Activated T-helper 2 cell treated with anti-CD3 and anti-CD28 coated beads, Interferon-gamma antibody, Interleukin-2, Interleukin-4, amounts not matched to agents 10 μg/mL and 5 μg/mL and 100 μg/mL, durations not matched to agents 14 hours and 24 hours and 36 hours (primary cell): ENCODE results near the gene RPGR. TPM values are rescaled to one million over a fixed set of nuclear protein-coding genes. Genes with fewer than 3 reads are reported as not detected.

Experiments
- DNase-seq: peaks from one replicate; pipeline ENCODE4 v3.0.0; 2021; ENCODE audit warnings: low spot score
- H3K27ac Mint-ChIP-seq: one replicate; pipeline ENCODE4 v1.8.0; 2021; ENCODE audit warnings: mixed read lengths
- H3K27me3 Mint-ChIP-seq: one replicate; pipeline ENCODE4 v1.8.0; 2021; ENCODE audit warnings: low read depth, mixed read lengths
- H3K36me3 Mint-ChIP-seq: one replicate; pipeline ENCODE4 v1.8.0; 2021; ENCODE audit warnings: low read depth, mixed read lengths
- H3K4me1 Mint-ChIP-seq: one replicate; pipeline ENCODE4 v1.8.0; 2021; ENCODE audit warnings: low read depth, mixed read lengths
- H3K4me3 Mint-ChIP-seq: one replicate; pipeline ENCODE4 v1.8.0; 2021; ENCODE audit warnings: low read depth, mild to moderate bottlenecking, moderate library complexity, mixed read lengths
- H3K9me3 Mint-ChIP-seq: one replicate; pipeline ENCODE4 v1.8.0; 2021; ENCODE audit warnings: mixed read lengths
- intact Hi-C: fragments of 100-400 bp; cut with micrococcal nuclease; formaldehyde crosslinking; loops from one replicate; pipeline ENCODE4 v1.15.1; 2023
- total RNA-seq: library from RNA; stranded (reverse); gene quantifications from 2 replicates; pipeline ENCODE4 v1.2.3, GENCODE V29; 2022

Gene RPGR
- total RNA-seq, 1 donor from 2014 or later = 7.3 TPM

GRCh38 chrX:38315186-38315585 lies 12.1 kb downstream of the RPGR start:
- H3K4me1 Mint-ChIP-seq = no peaks in the 10 kb centered on the region
- no peaks in the 10 kb centered on the region for H3K27me3 Mint-ChIP-seq
- H3K36me3 Mint-ChIP-seq = peaks cover 3% of the 10 kb centered on the region
- DNase-seq = no peak
- no peak overlapping the region for H3K27ac Mint-ChIP-seq
- no peaks in the 10 kb centered on the region for H3K9me3 Mint-ChIP-seq
- intact Hi-C loops = no loop called here
- no peak overlapping the region for H3K4me3 Mint-ChIP-seq

- no peaks in the 10 kb centered on the region for H3K9me3 Mint-ChIP-seq
- H3K36me3 Mint-ChIP-seq = peaks cover 3% of the 10 kb centered on the region
- no peak overlapping the region for H3K27ac Mint-ChIP-seq
- no peaks in the 10 kb centered on the region for H3K4me1 Mint-ChIP-seq
- H3K27me3 Mint-ChIP-seq = no peaks in the 10 kb centered on the region
- no peak overlapping the region for H3K4me3 Mint-ChIP-seq
- no peak for DNase-seq
- intact Hi-C loops = no loop called here
Observed at GRCh38 chrX:38313190-38313589, 14.1 kb downstream of the RPGR start.

GRCh38 chrX:38312436-38312835 lies 14.9 kb downstream of the RPGR start:
- Mint-ChIP-seq H3K4me1 (no peaks in the 10 kb centered on the region), H3K4me3 (no peak overlapping the region), H3K36me3 (peaks cover 3% of the 10 kb centered on the region), H3K9me3 (no peaks in the 10 kb centered on the region), H3K27ac (no peak overlapping the region), H3K27me3 (no peaks in the 10 kb centered on the region)
- intact Hi-C loops = no loop called here
- no peak for DNase-seq

GRCh38 chrX:38311743-38312142 lies 15.6 kb downstream of the RPGR start:
- Mint-ChIP-seq H3K27ac (no peak overlapping the region), H3K4me3 (no peak overlapping the region), H3K27me3 (no peaks in the 10 kb centered on the region), H3K9me3 (no peaks in the 10 kb centered on the region), H3K4me1 (no peaks in the 10 kb centered on the region), H3K36me3 (peaks cover 3% of the 10 kb centered on the region)
- no peak for DNase-seq
- intact Hi-C loops = no loop called here

- Mint-ChIP-seq H3K36me3 (no peaks in the 10 kb centered on the region), H3K27ac (no peak overlapping the region), H3K27me3 (no peaks in the 10 kb centered on the region), H3K4me1 (peaks cover 3% of the 10 kb centered on the region), H3K4me3 (no peak overlapping the region), H3K9me3 (no peaks in the 10 kb centered on the region)
- DNase-seq = no peak
- intact Hi-C loops = no loop called here
Observed at GRCh38 chrX:38305971-38306370, 21.3 kb downstream of the RPGR start.

- DNase-seq = no peak
- Mint-ChIP-seq H3K27me3 (no peaks in the 10 kb centered on the region), H3K4me3 (no peak overlapping the region), H3K36me3 (no peaks in the 10 kb centered on the region), H3K4me1 (peaks cover 3% of the 10 kb centered on the region), H3K27ac (no peak overlapping the region), H3K9me3 (no peaks in the 10 kb centered on the region)
- intact Hi-C loops = no loop called here
Observed at GRCh38 chrX:38304010-38304409, 23.3 kb downstream of the RPGR start.

GRCh38 chrX:38293741-38294140 lies 33.6 kb downstream of the RPGR start:
- Mint-ChIP-seq H3K27ac (no peak overlapping the region), H3K4me3 (no peak overlapping the region), H3K27me3 (no peaks in the 10 kb centered on the region), H3K9me3 (no peaks in the 10 kb centered on the region), H3K36me3 (no peaks in the 10 kb centered on the region), H3K4me1 (no peaks in the 10 kb centered on the region)
- intact Hi-C loops = no loop called here
- DNase-seq = no peak

GRCh38 chrX:38287674-38288073 lies 39.6 kb downstream of the RPGR start:
- H3K27ac Mint-ChIP-seq = no peak overlapping the region
- H3K9me3 Mint-ChIP-seq = no peaks in the 10 kb centered on the region
- H3K36me3 Mint-ChIP-seq = peaks cover 4% of the 10 kb centered on the region
- intact Hi-C loops = no loop called here
- DNase-seq = no peak
- no peaks in the 10 kb centered on the region for H3K4me1 Mint-ChIP-seq
- H3K4me3 Mint-ChIP-seq = no peak overlapping the region
- H3K27me3 Mint-ChIP-seq = no peaks in the 10 kb centered on the region

- DNase-seq = no peak
- no peak overlapping the region for H3K4me3 Mint-ChIP-seq
- H3K36me3 Mint-ChIP-seq = peaks cover 4% of the 10 kb centered on the region
- no peak overlapping the region for H3K27ac Mint-ChIP-seq
- no peaks in the 10 kb centered on the region for H3K27me3 Mint-ChIP-seq
- no peaks in the 10 kb centered on the region for H3K9me3 Mint-ChIP-seq
- intact Hi-C loops = no loop called here
- H3K4me1 Mint-ChIP-seq = no peaks in the 10 kb centered on the region
Observed at GRCh38 chrX:38285649-38286048, 41.7 kb downstream of the RPGR start.

- Mint-ChIP-seq H3K36me3 (no peaks in the 10 kb centered on the region), H3K9me3 (no peaks in the 10 kb centered on the region), H3K4me1 (no peaks in the 10 kb centered on the region), H3K4me3 (no peak overlapping the region), H3K27me3 (no peaks in the 10 kb centered on the region), H3K27ac (no peak overlapping the region)
- intact Hi-C loops = no loop called here
- DNase-seq = no peak
Observed at GRCh38 chrX:38282049-38282448, 45.3 kb downstream of the RPGR start.

GRCh38 chrX:38279188-38279587 lies 48.1 kb downstream of the RPGR start:
- Mint-ChIP-seq H3K9me3 (no peaks in the 10 kb centered on the region), H3K4me1 (no peaks in the 10 kb centered on the region), H3K4me3 (no peak overlapping the region), H3K27ac (no peak overlapping the region), H3K27me3 (no peaks in the 10 kb centered on the region), H3K36me3 (no peaks in the 10 kb centered on the region)
- no peak for DNase-seq
- intact Hi-C loops = no loop called here

- Mint-ChIP-seq H3K9me3 (no peaks in the 10 kb centered on the region), H3K4me3 (no peak overlapping the region), H3K36me3 (no peaks in the 10 kb centered on the region), H3K27ac (no peak overlapping the region), H3K27me3 (no peaks in the 10 kb centered on the region), H3K4me1 (no peaks in the 10 kb centered on the region)
- DNase-seq = no peak
- intact Hi-C loops = no loop called here
Observed at GRCh38 chrX:38278682-38279081, 48.6 kb downstream of the RPGR start.

GRCh38 chrX:38277802-38278201 lies 49.5 kb downstream of the RPGR start:
- Mint-ChIP-seq H3K27me3 (no peaks in the 10 kb centered on the region), H3K4me3 (no peak overlapping the region), H3K27ac (no peak overlapping the region), H3K36me3 (no peaks in the 10 kb centered on the region), H3K4me1 (no peaks in the 10 kb centered on the region), H3K9me3 (no peaks in the 10 kb centered on the region)
- intact Hi-C loops = no loop called here
- DNase-seq = no peak

GRCh38 chrX:38277136-38277535 lies 50.2 kb downstream of the RPGR start:
- Mint-ChIP-seq H3K4me3 (no peak overlapping the region), H3K9me3 (no peaks in the 10 kb centered on the region), H3K4me1 (no peaks in the 10 kb centered on the region), H3K36me3 (no peaks in the 10 kb centered on the region), H3K27ac (no peak overlapping the region), H3K27me3 (no peaks in the 10 kb centered on the region)
- DNase-seq = no peak
- intact Hi-C loops = no loop called here
